Fibroblast of skin of left quadriceps (primary cell): ENCODE data around the gene SPOCK1.
A peak's percentile ranks its signal among the peaks of the same experiment; 100 is the strongest.

Experiments
- DNase-seq, 2 experiments: peaks; one replicate each; pipeline ENCODE4 v3.0.0-alpha.2; 2013; ENCODE audit warnings: low read depth in 2 of 2

The SPOCK1 gene

DNA sequence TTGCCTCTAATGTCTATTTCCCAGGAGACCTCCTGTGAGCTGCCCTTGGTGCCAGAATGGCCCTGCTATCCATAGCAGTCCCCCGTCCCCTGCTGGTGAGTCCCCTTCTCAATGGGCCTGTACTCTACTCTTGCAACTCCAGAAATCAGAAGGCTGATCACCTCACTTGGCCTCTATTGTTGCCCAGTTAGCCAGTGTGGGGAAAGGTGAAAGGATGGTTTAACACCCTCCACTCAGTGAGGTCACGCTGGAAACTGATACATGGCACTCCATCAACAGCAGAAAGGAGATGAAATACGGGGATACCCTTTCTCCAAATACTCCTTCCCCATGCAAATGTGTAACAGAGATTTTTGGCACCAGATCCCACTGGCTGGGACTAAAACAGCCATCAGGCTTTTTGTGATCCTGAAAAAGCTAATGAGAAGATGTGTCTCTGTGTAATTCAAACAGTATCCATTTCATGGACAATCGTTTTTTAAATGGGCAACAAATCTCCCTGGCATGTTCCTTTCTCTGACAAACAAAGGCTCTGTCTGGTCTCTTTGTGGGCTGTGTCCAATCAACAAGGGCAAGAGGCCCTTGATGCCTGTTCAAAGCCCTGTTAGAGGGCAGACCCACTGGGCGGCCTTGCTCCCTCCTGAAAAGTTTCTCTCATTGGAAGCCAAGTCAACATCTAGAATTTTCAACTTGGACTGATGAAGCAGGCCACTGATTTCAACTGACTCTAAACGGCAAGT lies 343.7 kb downstream of the SPOCK1 start:
- no peak for DNase-seq

DNA sequence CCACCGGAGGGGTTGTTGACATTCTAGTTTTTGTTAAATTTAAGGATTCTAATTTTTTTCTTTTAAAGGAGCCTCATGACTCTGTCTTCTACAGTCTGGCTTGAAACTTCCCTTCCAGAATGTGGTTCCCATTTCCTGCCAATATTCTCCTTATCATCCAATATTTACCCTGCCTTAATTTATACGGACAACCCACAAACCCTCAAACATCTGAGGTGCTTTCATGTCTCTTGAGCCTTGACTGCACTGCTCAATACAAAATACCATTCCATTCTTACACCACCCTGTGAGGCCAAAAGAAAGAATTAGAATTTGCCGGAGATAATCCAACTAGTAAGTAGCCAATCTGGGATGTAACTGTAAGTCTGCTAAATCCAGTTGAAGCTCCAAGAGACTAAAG lies 346.5 kb downstream of the SPOCK1 start:
- DNase-seq: no peak

DNA sequence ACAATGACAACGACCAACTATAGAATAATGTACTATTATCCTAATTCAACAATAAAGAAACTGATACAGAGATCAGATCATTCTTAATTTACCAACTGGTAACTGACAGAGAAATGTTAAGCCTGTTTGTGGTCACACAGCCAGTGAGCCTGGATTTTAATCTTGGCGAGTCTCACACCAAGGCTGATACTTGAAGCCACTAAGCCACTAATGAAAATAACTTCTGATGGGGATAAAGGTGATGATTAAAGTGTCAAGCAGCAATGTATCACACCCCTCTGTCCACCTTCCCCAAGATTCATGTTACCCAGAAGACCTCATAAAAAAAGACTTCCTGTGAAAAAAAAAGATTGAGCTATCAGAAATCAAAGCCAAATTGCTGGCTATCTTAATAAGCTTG lies 350.5 kb downstream of the SPOCK1 start:
- no peak for DNase-seq

DNA sequence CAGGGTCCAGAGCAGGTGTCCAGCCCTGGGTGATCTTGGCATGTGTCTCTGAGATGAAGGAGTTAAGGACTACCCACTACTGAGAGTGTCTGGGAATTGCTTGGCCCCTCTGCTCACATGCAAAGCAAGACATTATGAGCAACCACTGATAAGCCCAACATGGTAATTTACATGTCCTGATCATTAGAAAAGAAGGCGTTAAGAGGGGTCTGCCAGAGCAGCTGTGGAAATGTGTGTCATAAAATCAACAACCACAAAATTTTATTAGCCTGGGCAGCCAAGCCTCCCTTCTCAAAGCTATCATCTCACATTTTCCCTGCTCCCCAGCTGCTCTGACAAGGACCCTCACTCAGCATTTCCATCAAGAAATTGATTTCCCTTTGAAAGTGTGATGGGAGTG lies 351.0 kb downstream of the SPOCK1 start:
- DNase-seq: no peak

DNA sequence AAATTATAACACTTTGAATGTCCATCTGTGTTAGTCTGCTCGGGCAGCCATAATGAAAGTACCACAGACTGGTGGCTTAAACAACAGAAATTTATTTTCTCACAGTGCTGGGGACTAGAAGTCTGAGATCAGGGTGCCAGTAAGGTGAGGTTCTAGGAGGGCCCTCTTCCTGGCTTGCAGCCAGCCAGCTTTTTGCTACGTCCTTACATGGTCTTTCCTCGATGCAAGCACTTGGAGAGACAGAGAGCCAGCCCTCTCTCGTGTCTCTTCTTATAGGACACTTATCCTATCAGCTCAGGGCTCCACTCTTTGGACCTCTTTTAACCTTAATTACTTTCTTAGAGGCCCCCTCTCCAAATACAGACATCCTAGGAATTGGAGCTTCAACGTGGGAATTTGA lies 351.8 kb downstream of the SPOCK1 start:
- no peak for DNase-seq

DNA sequence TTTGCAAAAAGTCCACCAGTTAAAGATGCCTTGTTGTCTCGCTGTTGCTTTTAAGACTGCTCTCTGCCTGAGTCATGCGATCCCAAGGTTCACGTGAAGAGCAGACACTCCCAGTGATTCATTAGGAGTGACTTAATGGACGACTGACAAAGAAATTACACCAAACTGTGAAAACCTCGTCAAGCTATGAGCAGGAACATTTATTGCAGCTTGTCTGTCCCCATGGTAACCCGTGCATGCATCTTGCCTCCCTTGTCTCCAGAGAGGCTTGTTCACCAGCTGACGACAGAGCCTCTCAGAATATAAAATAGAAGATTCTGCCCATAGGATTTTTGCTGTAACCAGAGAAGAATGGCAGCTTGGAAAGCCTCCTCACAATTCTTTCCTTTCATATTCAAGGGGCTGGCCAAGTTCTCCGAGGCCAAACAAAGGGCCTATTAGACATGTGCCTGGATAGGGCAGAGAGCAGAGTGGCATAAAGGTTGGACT lies 352.7 kb downstream of the SPOCK1 start:
- DNase-seq: peak; percentile 96

DNA sequence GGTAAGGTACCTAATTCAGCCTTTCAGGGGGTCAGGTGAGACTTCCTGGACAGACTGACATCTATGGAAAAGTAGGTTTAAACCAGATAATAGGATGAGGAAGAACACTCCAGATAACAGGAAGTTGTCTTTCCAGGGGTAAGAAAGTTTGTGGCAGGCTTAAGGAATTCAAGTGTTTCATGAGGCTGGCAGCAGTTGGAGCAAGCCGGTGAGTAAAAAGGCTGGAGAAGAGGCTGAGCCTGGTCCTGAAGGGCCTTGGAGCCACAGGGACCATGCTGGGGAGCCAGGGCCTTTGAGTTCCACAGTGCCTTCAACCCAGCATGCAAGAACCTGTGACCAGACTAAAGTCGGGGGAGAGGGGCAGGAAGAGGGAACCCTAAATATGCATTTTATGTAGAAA lies 353.4 kb downstream of the SPOCK1 start:
- DNase-seq: no peak

- DNase-seq: no peak
Measured at GRCh38 chr5:137144656-137145055, 354.5 kb downstream of the SPOCK1 start.

DNA sequence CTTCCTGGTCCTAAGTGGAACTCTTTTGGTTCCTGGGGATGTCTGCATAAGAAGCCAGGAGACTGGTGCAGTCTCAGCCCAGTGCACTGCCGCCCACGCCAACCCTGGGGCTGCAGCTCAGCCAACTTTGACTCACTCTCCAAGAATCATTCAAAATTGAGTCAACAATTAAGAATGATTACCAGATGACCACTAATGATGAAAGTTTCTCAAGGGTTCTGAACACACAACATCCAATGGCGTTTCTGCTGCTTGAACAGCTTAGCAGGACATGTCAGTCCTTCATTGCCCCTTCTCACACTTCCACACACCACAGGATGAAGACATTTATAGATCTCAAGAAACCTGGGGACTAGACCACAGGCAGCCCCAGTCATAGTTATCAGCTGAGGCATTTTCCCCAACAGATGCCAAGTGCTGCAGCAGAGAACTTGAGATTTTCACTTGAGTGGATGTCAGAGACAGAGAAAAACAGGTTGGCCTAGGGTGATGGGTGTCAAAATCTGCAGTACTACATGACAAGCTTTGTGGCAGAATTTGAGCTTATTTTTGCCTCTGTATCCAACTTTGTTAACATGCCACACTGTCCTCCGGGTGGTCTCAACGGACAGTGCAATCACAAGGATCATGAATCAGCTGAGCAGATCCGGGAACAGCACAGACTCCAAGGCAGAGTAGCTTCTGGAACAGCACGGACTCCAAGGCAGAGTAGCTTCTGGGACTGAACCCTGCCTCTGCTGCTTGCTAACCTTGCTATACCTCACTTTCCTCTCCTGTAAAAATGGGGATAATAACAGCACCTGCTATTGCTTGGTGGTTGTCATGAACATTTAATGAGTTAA lies 356.1 kb downstream of the SPOCK1 start:
- DNase-seq: peak; percentile 78

DNA sequence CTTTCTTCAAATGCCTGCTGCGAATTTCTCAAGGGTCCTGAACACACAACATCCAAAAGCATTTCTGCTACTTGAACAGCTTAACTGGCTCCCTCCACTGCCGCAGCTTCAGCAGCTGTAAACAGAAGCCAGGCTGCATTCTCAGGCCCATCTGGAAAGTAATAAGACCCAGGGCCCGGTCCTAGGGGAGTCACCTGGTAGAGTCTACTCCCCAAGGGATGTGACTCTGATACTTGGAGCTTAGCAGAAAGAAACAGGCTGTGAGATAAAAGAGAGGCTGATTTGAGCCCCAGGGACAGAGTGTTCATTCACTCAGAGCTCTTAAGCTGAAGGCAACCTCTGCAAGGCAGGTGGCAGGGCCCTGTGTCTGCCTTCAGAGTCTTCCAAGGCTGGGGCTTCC lies 356.8 kb downstream of the SPOCK1 start:
- peak in 1 of 2 experiments; percentile 15 for DNase-seq

GRCh38 chr5:137141779-137142178 lies 357.3 kb downstream of the SPOCK1 start:
- DNase-seq: peak in 1 of 2 experiments; percentile 12

GRCh38 chr5:137136991-137137632 lies 362.0 kb downstream of the SPOCK1 start:
- no peak for DNase-seq

DNA sequence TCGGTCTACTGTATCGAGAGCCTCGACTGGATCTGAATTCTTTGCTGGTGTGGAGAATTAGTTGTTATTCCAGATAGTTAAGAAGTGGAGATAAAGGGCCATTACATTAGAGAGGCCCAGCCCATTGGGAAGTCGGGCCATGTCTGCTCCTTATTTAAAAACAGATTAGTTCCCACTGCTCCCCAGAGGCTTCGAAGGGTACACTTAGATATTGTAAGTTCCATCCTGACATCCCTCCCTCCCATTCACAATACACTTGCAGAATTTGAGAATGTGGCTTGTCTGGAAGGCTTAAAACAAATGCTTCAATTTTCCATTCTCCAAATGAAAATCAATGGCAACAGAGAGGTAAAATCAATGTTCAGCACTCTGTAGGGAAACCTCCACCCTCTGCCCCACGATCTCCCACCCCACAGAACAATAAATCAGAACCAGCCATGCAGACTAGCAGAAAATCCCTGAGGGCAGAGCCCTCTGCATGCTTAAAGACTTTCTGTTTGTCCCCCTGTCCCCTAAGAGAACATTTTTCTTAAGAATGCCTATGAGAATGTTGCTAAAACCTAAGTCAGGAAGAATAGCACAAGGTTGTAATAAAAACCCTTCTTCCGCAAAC lies 364.1 kb downstream of the SPOCK1 start:
- no peak for DNase-seq

DNA sequence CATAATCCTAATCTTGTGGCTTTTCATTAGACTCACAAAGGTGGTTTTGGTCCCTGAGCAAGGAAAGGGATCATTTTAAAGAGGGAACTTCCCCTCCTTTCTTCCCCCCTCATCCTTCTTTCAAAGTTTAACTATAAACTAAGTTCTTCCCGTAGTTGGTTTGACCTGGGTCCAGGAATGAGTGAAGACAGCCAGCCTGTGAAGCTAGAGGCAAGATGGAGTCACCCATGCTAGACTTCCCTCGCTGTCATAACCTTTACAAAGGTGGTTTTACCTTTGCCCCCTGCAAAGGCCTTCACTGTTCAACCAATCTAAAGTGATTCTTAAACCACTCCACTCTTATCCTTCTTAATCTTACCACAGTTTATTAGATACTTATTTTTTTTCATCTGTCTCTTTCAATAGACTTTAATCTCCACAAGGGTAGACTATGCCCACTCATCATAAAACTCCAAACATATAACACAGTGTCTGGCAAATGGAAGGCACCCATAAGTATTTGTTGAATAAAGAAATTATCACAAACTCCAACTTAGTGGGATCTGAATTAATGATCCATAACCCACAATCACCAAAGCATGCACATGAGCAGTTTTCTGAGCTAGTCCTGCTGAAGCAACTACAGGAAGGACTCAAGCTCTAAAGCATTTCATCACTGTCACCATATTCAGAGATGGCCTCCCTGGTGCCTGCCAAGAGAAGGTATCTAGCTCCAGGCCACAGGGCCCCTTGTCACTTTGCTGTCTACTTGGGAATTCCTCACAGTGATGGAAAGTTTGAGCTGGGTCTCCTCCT lies 369.0 kb downstream of the SPOCK1 start:
- no peak for DNase-seq

GRCh38 chr5:137128012-137128411 lies 371.1 kb downstream of the SPOCK1 start:
- DNase-seq: no peak

GRCh38 chr5:137126829-137127228 lies 372.3 kb downstream of the SPOCK1 start:
- DNase-seq: no peak

DNA sequence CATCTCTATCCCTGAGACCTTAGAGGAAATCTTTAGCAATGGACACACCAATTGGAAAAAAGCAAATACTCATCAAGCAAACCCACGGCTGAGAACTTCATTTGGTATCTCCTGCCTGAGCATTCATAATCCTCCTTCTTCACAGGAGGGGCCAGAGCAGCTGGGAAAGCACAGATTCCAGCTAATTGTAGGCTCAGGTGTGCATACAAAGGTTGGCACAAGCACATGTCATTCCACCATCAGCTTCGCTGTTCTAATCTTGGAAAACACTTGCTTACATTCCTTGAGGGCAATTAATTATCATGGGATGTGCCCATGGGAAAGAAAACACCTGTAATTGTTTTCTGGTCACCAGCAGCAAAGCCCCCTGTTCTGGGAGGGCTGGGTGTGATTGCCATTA lies 376.6 kb downstream of the SPOCK1 start:
- DNase-seq: no peak

GRCh38 chr5:137122075-137122474 lies 377.1 kb downstream of the SPOCK1 start:
- DNase-seq: no peak

DNA sequence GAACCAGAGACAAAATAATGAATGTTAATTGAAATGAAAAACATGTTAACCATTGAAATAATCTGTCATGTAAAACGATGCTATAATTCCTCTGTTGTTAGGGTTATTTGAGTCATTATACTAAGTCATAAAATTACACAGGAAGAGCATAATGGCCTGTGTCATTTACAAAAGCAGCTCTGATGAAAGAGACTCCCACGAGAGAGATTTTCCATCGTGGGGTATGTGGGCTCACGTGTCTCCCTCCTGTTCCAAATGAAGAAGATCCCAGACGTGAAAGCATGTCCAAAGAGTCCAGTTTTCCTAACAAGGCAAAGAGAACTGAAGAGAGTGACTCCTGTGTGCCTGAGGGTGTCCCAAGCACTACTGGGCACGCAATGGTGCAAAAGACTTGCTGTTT lies 379.8 kb downstream of the SPOCK1 start:
- no peak for DNase-seq

- DNase-seq: no peak
Measured at GRCh38 chr5:137118629-137119028, 380.5 kb downstream of the SPOCK1 start.

DNA sequence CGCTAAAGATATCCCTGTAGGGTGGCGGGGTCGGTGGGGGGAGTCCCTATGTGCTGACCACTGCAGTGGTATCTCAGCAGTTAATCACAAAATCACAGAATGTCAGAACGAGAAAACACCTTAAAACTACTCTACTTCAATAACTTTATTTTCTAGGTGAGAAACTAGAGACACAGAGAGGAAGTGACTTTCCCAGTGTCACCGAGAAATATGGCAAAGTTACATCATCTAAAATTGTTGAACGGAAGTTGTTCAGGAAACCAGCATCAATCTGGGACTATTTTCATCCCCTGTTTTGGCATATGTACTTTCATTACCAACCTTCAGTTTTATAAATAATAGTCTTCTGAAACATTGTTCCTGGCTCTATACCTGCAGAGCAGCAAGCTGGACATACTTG lies 384.0 kb downstream of the SPOCK1 start:
- DNase-seq: no peak
